GM18907 (cell line): ENCODE data around the gene SLC27A5.
"Not testable (repeated sequence)": the region's sequence is repeated elsewhere in the genome, so short reads cannot be mapped to it uniquely, and the experiment has no call there.

Experiments used
- ATAC-seq: cut with Tn5 transposase; IDR thresholded peaks from one replicate; pipeline ENCODE4 v1.9.1; 2021; ENCODE audit warnings: mild to moderate bottlenecking, moderate library complexity; ENCODE audit not compliant: unreplicated experiment

The SLC27A5 gene

DNA sequence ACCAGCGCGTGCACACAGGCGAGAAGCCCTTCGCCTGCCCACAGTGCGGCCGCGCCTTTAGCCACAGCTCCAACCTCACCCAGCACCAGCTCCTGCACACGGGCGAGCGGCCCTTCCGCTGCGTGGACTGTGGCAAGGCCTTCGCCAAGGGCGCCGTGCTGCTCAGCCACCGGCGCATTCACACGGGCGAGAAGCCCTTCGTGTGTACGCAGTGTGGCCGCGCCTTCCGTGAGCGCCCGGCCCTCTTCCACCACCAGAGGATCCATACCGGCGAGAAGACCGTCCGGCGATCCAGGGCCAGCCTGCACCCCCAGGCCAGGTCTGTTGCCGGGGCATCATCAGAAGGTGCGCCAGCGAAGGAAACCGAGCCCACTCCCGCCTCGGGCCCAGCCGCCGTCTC, 40.1 kb downstream of the SLC27A5 start:
- ATAC-seq = no peak

GRCh38 chr19:58470837-58471543, 40.8 kb downstream of the SLC27A5 start:
- ATAC-seq = not testable (repeated sequence)

DNA sequence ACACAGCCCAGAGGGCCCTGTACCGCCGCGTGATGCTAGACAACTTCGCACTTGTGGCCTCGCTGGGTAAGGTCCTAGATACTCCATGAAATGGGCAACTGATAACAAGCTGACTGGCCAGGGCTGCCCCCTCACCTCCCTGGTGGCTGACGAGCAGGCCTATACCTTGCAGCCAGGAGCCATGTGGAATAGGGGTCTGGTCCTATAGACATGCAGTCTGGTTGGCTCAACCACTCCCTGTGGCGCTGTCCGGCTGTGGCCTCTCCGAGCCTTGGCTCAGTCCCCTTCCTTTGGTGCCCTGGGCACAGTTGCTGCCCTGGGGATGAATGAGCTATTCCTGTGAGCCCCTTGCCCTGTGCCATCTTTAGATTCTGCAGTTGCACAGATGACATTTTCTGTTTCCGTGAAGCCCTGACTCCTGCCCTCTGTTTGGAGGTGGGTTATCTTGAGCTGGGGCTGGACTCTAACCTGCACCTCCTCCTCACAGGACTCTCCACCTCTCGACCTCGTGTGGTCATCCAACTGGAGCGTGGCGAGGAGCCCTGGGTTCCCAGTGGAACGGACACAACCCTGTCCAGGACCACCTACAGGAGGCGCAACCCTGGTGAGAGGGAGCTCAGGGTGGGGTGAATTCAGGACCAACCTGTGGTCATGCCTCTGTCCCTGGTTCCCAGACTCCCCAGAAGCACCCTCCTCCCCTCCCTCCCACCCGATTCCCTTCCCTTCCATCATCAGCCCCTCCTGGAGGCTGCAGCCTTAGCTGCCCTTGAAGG, 42.4 kb downstream of the SLC27A5 start:
- no peak for ATAC-seq

GRCh38 chr19:58468216-58468839, 43.5 kb downstream of the SLC27A5 start:
- no peak for ATAC-seq

DNA sequence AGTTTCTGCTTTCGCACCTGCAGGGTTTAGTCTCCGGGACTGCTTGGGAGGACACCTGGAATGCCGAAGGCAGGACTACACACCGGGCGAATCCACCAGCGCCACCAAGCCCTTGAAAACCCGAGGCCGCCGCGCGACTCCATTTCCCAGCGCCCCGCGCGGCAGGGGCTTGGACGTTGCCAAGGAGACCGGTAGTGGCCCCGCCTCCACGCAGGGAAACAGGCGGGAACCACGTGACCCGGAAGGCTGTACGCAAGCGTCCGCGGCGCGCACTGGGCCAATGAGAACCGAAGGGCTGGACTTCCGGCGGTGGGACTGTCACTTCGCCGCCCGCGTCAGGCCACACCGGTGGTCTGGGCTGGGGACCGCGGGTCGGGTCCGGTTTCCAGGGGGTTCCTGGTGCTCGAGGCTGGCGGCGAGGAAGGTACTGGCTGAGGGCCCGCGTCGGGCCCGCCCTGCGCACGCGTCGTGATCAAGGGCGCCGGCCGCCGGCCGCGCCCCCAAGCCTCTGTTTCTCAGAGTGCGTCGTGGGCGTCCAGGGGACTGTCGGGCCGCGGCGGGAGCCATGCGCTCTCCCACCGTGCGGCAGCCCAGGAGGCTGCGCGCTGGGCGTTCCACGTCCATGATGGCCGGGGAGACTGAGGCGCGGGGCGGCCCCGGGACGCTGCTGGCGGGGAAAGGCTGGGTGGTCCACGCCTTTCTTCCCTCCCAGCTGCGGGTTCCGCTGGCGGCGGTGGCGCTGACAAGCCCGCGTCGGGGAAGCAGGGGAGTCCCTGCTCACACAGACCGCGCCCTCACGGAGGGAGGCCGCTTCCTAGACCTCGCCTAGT, 44.8 kb downstream of the SLC27A5 start, which contains the start of gene ZNF324:
TSS of gene ZNF324 (plus strand) at position 321 of the 830 bp plus-strand sequence. CDS start 2,106 bp downstream, outside the sequence.
- peak; percentile 85 for ATAC-seq

DNA sequence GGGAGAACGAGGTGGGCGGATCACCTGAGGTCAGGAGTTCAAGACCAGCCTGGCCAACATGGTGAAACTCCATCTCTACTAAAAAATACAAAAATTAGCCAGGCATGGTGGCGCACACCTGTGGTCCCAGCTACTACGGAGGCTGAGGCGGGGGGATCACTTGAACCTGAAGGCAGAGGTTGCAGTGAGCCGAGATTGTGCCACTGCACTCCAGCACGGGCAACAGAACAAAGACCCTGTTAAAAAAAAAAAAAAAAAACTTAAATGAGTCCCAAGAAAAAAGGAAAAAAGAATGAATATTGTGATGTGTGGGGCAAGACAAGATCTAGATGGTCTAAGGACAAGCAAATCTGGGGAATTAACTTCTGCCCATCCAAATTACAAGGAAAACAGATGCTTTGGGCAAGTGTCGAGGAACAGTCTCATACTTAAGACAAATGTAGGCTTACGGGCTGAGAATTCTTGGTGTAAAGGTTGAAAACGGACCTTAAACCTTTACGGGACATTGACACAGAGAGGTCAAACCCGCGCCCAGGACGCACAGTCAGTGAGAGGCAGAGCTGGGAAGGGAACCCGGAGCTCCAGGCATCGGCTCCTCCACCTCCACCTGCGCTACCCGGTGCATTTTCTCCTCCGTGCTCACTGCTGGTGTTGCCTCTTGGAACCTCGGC, 45.6 kb downstream of the SLC27A5 start:
- ATAC-seq = peak; percentile 24

- ATAC-seq = no peak
Measured at GRCh38 chr19:58460039-58460438, 51.8 kb downstream of the SLC27A5 start.

DNA sequence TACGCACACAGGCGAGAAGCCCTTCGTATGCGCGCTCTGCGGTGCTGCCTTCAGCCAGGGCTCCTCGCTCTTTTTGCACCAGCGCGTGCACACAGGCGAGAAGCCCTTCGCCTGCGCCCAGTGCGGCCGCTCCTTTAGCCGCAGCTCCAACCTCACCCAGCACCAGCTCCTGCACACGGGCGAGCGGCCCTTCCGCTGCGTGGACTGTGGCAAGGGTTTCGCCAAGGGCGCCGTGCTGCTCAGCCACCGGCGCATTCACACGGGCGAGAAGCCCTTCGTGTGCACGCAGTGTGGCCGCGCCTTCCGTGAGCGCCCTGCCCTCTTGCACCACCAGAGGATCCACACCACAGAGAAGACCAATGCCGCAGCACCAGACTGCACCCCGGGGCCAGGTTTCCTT, 55.7 kb downstream of the SLC27A5 start:
- no peak for ATAC-seq

DNA sequence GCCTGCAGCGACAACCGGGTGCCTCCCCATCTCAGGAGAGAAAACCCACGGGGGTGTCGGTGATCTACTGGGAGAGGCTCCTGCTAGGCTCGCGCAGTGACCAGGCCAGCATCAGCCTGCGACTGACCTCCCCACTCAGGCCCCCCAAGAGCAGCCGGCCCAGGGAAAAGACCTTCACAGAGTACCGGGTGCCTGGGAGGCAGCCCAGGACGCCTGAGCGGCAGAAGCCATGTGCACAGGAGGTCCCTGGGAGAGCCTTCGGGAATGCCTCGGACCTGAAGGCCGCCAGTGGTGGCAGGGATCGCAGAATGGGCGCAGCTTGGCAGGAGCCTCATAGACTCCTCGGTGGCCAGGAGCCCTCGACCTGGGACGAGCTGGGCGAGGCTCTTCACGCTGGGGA, 56.5 kb downstream of the SLC27A5 start:
- ATAC-seq = no peak

GRCh38 chr19:58453743-58454142, 58.0 kb downstream of the SLC27A5 start:
- ATAC-seq = no peak

DNA sequence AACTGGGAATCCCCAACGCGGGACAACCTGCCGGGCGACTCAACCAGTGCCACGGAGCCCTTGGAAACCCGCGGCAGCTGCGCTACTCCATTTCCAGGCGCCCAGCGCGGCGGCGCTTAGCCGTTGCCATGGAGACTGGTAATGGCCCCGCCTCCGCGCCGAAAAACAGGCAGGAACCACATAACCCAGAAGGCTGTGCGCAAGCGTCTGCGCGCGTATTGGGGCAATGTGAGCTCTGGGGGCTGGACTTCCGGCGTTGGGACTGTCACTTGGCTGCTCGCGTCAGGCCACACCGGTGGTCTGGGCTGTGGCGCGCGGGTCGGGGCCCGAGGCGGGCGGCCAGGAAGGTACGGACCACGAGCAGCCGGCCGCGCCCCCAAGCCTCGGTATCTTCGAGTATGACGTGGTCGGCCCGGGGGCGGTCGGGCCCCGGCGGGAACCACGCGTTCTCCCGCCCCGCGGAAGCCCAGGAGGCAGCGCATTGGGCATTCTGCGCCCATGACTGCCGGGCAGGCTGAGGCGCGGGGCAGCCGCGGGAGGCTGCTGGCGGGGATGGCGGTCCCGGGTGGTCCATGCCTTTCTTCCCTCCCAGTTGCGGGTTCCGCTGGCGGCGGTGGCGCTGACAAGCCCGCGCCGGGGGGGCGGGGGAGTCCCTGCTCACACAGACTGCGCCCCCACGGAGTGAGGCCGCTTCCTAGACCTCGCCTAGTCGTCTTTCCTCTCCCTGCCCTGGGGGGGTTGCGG, 60.3 kb downstream of the SLC27A5 start, which contains the start of gene ZNF324B:
TSS of gene ZNF324B (plus strand) at position 265 of the 744 bp plus-strand sequence. CDS start 2,080 bp downstream, outside the sequence.
- peak; percentile 94 for ATAC-seq

GRCh38 chr19:58450856-58451357, 60.9 kb downstream of the SLC27A5 start:
- no peak for ATAC-seq

- ATAC-seq = not testable (repeated sequence)
Measured at GRCh38 chr19:58449980-58450379, 61.8 kb downstream of the SLC27A5 start.

DNA sequence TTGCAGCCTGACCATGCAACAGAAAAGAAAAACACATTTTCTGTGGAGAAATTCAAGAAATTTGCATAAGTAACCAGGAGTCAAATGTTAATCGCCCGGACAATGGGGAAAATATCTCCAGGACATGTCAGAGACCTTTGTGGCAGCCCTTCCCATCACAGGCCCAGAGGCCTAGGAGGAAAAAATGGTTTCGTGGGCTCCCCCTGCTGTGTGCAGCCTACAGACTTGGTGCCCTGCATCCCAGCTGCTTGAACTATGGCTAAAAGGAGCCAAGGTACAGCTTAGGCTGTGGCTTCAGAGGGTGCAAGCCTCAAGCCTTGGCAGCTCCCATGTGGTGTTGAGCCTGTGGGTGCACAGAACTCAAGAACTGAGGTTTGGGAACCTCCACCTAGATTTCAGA, 62.9 kb downstream of the SLC27A5 start:
- not testable (repeated sequence) for ATAC-seq
